Mammary epithelial cell (primary cell): ENCODE measurements around the gene CHL1.

Source experiments
- CTCF ChIP-seq, 2 donors: IDR thresholded peaks in 1 of 2; conservative IDR thresholded peaks in 1 of 2; 2 replicates each; pipeline ENCODE4 v1.5.1; 2011 to 2012; ENCODE audit warnings: inconsistent platforms in 2 of 2, low read length in 2 of 2, mild to moderate bottlenecking in 2 of 2, control low read depth in 1 of 2, low read depth in 1 of 2; ENCODE audit not compliant: insufficient read depth in 1 of 2; ENCODE audit errors: extremely low read depth in 1 of 2
- EZH2 ChIP-seq: IDR thresholded peaks from 2 replicates; pipeline ENCODE4 v1.6.1; 2012; ENCODE audit warnings: low read length, inconsistent platforms, borderline replicate concordance

DNA sequence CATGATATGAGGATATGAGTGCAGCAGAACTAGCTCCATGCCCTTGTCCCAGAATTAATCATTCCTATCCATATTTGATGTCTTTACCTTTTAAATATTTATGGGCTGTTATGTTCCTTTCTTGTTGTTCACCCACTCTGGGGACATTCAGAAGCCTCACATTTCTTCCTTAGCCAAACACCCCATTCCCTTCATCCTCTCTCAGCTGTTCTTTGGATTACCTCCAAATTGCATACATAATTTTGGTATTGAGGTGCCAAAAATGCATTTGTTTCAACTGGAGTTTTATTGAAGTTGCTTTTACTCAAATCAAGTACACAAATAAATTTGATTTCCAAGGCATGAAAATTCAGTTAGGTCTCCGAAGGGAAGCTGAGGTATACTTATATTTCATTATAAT is 51.4 kb downstream of the CHL1 start:
- no peak for TF ChIP-seq CTCF (conservative IDR thresholded peaks at IDR 0.05 in 1 of 2, IDR thresholded peaks at IDR 0.05 in 1 of 2; ENCODE audit: extremely low read depth in 1 of 2, insufficient read depth in 1 of 2, low read depth in 1 of 2, low read length in 2 of 2)
- TF ChIP-seq EZH2, result no peak
